ENCODE measurements around the gene IL19. TPM values are rescaled to one million over a fixed set of nuclear protein-coding genes. Genes with fewer than 3 reads are reported as not detected.

Gene IL19
- total and polyA plus RNA-seq, 12 donors, result not detected

GRCh38 chr1:206832352-206832880 is 61.8 kb downstream of the IL19 start:
- WGBS, 4 donors, result 45 to 65% (median 48%) methylated on average over 2 of the region's 2 CpGs
- H3K9me3 ChIP-seq (replicated peaks in 1 of 3), result no peaks in the 10 kb centered on the region
- no peaks in the 10 kb centered on the region for H3K36me3 ChIP-seq (replicated peaks in 1 of 2)
- no peak for DNase-seq
- H3K4me3 ChIP-seq, result no peak overlapping the region
- intact Hi-C loops (cut with DNase I), result no loop called here
- no peak for TF ChIP-seq CTCF (IDR thresholded peaks at IDR 0.05)
- TF ChIP-seq POLR2A (IDR thresholded peaks at IDR 0.05), result no peak
- no peaks in the 10 kb centered on the region for H3K27me3 ChIP-seq
- no peak overlapping the region for H3K27ac ChIP-seq
- H3K4me1 ChIP-seq (replicated peaks in 1 of 2), result no peaks in the 10 kb centered on the region

GRCh38 chr1:206833106-206833680 is 62.6 kb downstream of the IL19 start:
- H3K36me3 ChIP-seq (replicated peaks in 1 of 2), result no peaks in the 10 kb centered on the region
- no peaks in the 10 kb centered on the region for H3K9me3 ChIP-seq (replicated peaks in 1 of 3)
- H3K4me3 ChIP-seq, result no peak overlapping the region
- TF ChIP-seq CTCF (IDR thresholded peaks at IDR 0.05) (no peak), POLR2A (IDR thresholded peaks at IDR 0.05) (no peak)
- H3K27me3 ChIP-seq, result no peaks in the 10 kb centered on the region
- H3K4me1 ChIP-seq (replicated peaks in 1 of 2), result no peaks in the 10 kb centered on the region
- DNase-seq, result no peak
- intact Hi-C loops (cut with DNase I), result no loop called here
- 73 to 78% (median 75%) methylated on average over 2 of the region's 2 CpGs for WGBS, 4 donors
- H3K27ac ChIP-seq, result no peak overlapping the region

- H3K4me1 ChIP-seq (replicated peaks in 1 of 2), result no peaks in the 10 kb centered on the region
- 48 to 79% (median 57%) methylated on average over 2 of the region's 2 CpGs for WGBS, 4 donors
- TF ChIP-seq CTCF (IDR thresholded peaks at IDR 0.05) (no peak), POLR2A (IDR thresholded peaks at IDR 0.05) (no peak)
- intact Hi-C loops (cut with DNase I), result no loop called here
- H3K36me3 ChIP-seq (replicated peaks in 1 of 2), result no peaks in the 10 kb centered on the region
- DNase-seq, result no peak
- no peak overlapping the region for H3K27ac ChIP-seq
- no peaks in the 10 kb centered on the region for H3K9me3 ChIP-seq (replicated peaks in 1 of 3)
- H3K4me3 ChIP-seq, result no peak overlapping the region
- H3K27me3 ChIP-seq, result no peaks in the 10 kb centered on the region
These were observed 63.2 kb downstream of the IL19 start for GRCh38 chr1:206833801-206834200.

- Histone ChIP-seq H3K27me3 (no peaks in the 10 kb centered on the region), H3K4me3 (no peak overlapping the region), H3K27ac (no peak overlapping the region), H3K4me1 (replicated peaks in 1 of 2) (no peaks in the 10 kb centered on the region), H3K36me3 (replicated peaks in 1 of 2) (no peaks in the 10 kb centered on the region), H3K9me3 (replicated peaks in 1 of 3) (no peaks in the 10 kb centered on the region)
- no peak for TF ChIP-seq POLR2A (IDR thresholded peaks at IDR 0.05)
- no peak for TF ChIP-seq CTCF (IDR thresholded peaks at IDR 0.05)
- DNase-seq, result no peak
- 79 to 86% (median 81%) methylated on average over 6 of the region's 6 CpGs for WGBS, 4 donors
- intact Hi-C loops (cut with DNase I), result no loop called here
These were observed 63.6 kb downstream of the IL19 start for GRCh38 chr1:206834217-206834616.
